ENCODE measurements around the gene PRMT2.
A peak's percentile ranks its signal among the peaks of the same experiment; 100 is the strongest.

PRMT2 gene

GRCh38 chr21:46635324-46636180, at the start of gene PRMT2:
Gene PRMT2 (plus strand): TSS chr21:46635674. CDS start chr21:46636952, 1,278 bp downstream.
- peak within 1 kb of the TSS; percentile 93 for H3K4me3 ChIP-seq (ENCODE audit: low read depth, low read length)
- TF ChIP-seq, protein P1, sequence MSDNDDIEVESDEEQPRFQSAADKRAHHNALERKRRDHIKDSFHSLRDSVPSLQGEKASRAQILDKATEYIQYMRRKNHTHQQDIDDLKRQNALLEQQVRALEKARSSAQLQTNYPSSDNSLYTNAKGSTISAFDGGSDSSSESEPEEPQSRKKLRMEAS (IDR thresholded peaks at IDR 0.05; ENCODE audit: low read depth, low read length), result peak; percentile 54
- TF ChIP-seq MYC (IDR thresholded peaks at IDR 0.05; ENCODE audit: low read depth, low read length) (peak; percentile 51), POLR2A (IDR thresholded peaks at IDR 0.05; ENCODE audit: extremely low read depth, insufficient read length) (peak; percentile 96)
- TF ChIP-seq, protein P2, sequence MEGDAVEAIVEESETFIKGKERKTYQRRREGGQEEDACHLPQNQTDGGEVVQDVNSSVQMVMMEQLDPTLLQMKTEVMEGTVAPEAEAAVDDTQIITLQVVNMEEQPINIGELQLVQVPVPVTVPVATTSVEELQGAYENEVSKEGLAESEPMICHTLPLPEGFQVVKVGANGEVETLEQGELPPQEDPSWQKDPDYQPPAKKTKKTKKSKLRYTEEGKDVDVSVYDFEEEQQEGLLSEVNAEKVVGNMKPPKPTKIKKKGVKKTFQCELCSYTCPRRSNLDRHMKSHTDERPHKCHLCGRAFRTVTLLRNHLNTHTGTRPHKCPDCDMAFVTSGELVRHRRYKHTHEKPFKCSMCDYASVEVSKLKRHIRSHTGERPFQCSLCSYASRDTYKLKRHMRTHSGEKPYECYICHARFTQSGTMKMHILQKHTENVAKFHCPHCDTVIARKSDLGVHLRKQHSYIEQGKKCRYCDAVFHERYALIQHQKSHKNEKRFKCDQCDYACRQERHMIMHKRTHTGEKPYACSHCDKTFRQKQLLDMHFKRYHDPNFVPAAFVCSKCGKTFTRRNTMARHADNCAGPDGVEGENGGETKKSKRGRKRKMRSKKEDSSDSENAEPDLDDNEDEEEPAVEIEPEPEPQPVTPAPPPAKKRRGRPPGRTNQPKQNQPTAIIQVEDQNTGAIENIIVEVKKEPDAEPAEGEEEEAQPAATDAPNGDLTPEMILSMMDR (IDR thresholded peaks at IDR 0.05; ENCODE audit: low read depth, low read length), result no peak
- DNase-seq (ENCODE audit: low read depth), result peak; percentile 97

DNA sequence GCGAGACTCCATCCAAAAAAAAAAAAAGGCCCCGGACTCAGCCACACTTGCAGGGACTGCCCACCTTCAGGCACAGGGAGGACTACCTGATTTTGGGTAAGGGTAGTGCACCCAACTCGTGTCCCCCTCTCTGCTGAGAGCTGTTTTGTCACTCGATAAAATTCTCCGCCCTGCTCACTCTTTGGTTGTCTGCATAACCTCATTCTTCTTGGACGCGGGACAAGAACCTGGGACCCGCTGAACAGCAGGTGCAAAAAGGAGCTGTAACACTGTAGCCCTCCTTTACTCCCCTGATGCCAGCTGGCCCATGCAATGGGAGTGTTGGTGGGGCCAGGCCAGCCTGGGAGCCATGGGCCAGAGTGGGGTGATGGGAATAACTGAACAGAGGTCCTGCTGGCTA, 41.2 kb upstream of the PRMT2 start:
- TF ChIP-seq POLR2A (IDR thresholded peaks at IDR 0.05; ENCODE audit: extremely low read depth, insufficient read length) (no peak), MYC (IDR thresholded peaks at IDR 0.05; ENCODE audit: low read depth, low read length) (no peak)
- TF ChIP-seq, protein P1 (IDR thresholded peaks at IDR 0.05; ENCODE audit: low read depth, low read length), result no peak
- no peak overlapping the region for H3K4me3 ChIP-seq (ENCODE audit: low read depth, low read length)
- DNase-seq (ENCODE audit: low read depth), result peak; percentile 30

DNA sequence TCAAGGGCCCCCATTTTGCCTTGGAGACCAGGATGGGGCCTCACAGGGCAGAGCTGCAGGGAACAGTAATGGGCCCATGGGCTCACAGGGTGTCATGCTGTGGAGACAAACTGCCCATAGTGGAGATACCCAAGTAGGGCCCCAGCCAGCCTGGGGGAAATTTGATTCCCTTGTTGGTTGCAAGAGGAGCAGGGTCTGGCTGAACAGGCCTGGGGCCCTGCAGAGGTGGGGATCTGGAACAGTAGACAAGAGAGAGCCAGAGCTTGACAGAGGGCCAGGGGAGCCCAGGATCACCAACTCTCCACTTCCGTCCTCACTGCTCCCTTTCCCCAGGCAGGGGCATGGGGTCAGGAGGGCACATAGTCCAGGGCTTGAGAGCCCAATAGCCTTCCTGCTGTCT, 39.3 kb upstream of the PRMT2 start:
- TF ChIP-seq, protein P1 (IDR thresholded peaks at IDR 0.05; ENCODE audit: low read depth, low read length), result no peak
- H3K4me3 ChIP-seq (ENCODE audit: low read depth, low read length), result no peak overlapping the region
- no peak for DNase-seq (ENCODE audit: low read depth)

DNA sequence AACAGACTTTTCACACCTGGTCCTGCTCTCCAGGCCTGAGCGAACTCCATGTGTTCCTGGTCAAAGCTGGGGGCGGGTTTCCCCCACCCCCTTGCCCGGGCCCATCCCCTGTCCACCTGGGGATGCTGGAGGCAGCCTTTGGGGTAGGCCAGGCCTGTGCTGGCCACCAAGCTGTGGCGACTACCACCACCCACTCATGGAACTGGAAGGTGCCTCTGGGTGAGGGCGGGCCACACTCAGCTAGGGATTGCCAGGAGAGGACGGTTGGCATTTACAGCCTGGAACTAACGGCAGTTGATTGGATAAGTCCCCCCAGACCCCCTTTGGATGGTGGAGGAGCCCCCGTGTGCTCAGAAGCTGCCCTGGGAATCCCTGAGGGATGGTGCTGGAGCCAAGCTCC, 38.4 kb upstream of the PRMT2 start:
- no peak for DNase-seq (ENCODE audit: low read depth)
- TF ChIP-seq, protein P2 (IDR thresholded peaks at IDR 0.05; ENCODE audit: low read depth, low read length), result no peak
- TF ChIP-seq, protein P1 (IDR thresholded peaks at IDR 0.05; ENCODE audit: low read depth, low read length), result no peak
- TF ChIP-seq POLR2A (IDR thresholded peaks at IDR 0.05; ENCODE audit: extremely low read depth, insufficient read length), result no peak
- no peak for TF ChIP-seq MYC (IDR thresholded peaks at IDR 0.05; ENCODE audit: low read depth, low read length)
- no peak overlapping the region for H3K4me3 ChIP-seq (ENCODE audit: low read depth, low read length)

DNA sequence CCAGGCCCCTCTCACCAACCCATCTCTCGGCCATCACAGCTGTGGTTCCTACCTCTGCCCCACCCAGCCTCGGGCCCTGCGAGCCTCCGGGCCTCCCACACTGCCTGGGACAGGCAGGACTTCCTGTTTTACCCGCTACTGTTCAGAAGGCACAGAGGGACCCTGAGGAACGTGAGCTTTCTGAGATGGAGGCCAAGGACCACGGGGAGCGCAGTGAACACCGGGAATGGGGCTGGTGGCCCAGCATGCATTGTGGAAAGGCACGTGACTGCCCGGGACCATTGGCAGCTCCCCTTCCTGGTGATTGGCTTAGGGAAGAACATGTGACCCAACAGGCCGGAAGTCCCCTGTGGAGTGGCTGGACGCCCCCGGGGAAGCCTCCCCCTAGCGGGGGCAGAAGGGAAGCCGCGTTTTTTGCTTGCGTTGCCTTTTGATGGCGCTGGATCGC, 37.6 kb upstream of the PRMT2 start:
- peak; percentile 24 for DNase-seq (ENCODE audit: low read depth)
- H3K4me3 ChIP-seq (ENCODE audit: low read depth, low read length), result no peak overlapping the region
- TF ChIP-seq, protein P1 (IDR thresholded peaks at IDR 0.05; ENCODE audit: low read depth, low read length), result no peak
- TF ChIP-seq, protein P2 (IDR thresholded peaks at IDR 0.05; ENCODE audit: low read depth, low read length), result no peak
- TF ChIP-seq POLR2A (IDR thresholded peaks at IDR 0.05; ENCODE audit: extremely low read depth, insufficient read length) (no peak), MYC (IDR thresholded peaks at IDR 0.05; ENCODE audit: low read depth, low read length) (no peak)

DNA sequence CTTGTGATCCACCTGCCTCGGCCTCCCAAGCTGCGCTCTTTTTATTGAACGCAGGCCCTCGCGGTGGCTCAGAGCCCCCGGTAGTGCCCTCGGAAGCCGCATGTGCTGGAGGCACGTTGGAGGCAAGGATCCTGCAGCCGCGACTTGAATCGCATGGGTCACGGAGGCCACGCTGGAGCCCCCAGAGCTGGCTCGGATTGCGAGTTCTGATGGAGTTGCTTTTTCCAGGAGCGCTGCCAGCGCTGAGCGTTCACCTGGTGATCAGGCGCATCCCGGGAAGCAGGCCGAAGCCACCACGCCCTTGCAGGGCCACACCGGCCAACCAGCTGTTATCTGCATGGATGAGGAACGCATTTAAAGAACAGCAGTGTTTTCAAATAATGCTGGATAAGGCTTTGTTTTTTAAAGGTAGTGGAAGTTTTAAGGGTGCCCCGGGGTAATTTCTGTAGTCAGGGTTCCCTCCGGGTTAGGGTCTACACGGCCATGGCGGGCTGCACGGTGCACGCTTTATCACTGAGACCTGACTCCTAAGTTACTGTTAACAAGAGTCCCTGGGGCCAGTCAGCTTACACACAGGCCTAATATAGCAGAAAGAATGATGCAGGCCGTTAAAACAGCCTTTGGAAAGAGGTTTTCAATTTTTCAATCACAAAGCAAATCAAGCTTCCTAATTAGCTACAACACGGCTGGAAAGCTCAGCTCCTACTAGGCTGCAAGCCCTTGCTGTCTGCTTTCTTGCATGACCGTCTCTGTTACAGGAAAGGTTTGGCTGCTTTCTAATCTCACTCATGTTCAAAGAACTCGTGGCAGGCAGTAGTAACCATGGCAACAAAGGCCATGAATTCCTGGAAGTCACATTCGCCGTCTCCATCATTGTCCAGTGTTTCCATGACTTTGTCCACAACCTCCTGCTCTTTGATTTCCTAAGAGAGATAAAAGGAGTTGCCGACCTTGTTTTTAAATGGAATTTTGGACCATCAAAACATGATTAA, 36.6 kb upstream of the PRMT2 start:
- DNase-seq (ENCODE audit: low read depth), result no peak
- H3K4me3 ChIP-seq (ENCODE audit: low read depth, low read length), result no peak overlapping the region
- TF ChIP-seq MYC (IDR thresholded peaks at IDR 0.05; ENCODE audit: low read depth, low read length) (no peak), POLR2A (IDR thresholded peaks at IDR 0.05; ENCODE audit: extremely low read depth, insufficient read length) (no peak)
- TF ChIP-seq, protein P1 (IDR thresholded peaks at IDR 0.05; ENCODE audit: low read depth, low read length), result no peak
- TF ChIP-seq, protein P2 (IDR thresholded peaks at IDR 0.05; ENCODE audit: low read depth, low read length), result no peak

All from NB4 (cell line).